Stimulated activated CD4-positive, alpha-beta T cell treated with anti-CD3 and anti-CD28 coated beads, Interleukin-15, amount 100 ng/mL, for 1 hour (primary cell): ENCODE results near the gene OTULIN.
A peak's percentile ranks its signal among the peaks of the same experiment; 100 is the strongest.

Source experiments
- DNase-seq, 2 donors: peaks; one replicate each; pipeline ENCODE4 v3.0.0-alpha.2; 2020; ENCODE audit warnings: low read depth in 1 of 2, low spot score in 1 of 2

The OTULIN gene

DNA sequence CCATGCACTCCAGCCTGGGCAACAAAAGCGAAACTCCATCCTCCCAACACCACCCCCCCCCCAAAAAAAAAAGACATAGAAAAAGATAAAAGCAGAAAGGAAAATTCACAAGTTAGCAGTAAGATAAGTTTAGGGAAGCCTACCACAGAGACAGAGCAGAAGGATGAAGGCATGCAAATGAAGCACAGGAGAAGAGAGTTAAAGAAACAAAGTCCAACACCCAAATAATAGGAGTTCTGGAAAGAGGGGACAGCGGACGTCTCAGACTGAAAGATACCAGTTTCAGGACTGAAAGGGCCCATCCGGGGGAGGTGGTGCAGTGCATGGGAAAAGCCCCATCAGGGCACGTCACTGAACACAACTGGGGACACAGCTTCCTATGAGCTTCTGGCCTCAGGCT is 54.3 kb downstream of the OTULIN start:
- DNase-seq: no peak

DNA sequence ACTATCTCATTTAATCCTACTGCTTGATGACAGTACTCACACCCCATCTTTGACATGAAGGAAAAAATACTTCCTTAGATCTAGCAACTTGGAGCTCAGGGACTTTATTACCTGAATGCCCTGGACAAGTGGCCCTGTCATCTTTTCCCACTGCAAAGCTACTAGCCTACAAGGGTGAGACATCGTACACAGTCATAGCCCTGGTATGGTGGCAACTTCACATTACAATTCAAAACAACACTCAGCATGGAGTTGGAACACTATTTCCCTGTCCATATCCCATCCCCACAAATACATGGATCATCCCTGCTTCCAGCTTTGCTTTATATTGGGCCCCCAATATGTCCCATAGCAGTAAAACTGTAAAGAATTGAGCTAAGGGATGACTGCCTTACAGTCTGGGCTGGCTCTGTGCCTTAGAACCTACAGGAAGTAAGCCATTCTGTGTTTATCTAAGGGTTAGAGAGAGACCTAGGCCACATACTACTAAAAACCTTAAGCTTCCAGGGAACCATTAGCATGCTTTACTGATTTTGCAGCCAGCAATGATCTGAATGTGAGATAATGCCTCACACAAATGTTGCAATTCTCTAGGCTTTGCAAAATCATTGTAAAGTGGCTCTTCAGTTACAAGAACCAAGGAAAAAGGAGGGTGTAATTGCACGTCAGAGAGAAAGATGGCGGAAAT is 55.9 kb downstream of the OTULIN start:
- no peak for DNase-seq

DNA sequence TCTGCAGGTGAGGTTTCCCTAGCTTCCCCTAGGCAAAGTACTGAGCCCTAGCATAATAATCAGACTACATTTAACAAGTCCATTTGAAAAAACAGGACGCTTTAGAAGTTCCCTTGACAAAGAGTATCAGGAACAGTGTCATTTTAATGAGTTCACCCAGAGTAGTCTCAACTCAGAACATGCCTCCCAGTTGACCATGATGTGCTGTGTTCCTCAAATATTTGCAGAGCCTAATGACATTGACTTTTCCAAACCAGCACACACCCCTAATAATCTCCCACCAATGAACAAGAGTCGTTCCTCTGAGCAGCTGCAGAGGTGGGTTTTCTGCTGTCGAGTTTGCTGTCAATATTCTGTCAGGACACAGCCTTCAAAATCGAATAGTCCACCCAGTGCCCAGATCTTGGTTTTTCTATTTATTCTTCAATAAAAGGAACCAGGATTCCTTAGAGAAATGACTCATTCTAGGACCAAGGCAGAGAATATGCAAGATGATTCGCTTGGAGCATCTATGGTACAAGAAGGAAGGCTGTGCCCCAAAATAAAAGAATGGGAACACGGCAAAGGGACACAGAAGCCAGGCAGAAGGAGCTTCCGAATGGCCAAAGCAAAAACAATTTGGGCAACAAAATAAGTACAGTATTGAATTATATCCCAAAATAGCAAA is 57.6 kb downstream of the OTULIN start:
- DNase-seq: no peak

DNA sequence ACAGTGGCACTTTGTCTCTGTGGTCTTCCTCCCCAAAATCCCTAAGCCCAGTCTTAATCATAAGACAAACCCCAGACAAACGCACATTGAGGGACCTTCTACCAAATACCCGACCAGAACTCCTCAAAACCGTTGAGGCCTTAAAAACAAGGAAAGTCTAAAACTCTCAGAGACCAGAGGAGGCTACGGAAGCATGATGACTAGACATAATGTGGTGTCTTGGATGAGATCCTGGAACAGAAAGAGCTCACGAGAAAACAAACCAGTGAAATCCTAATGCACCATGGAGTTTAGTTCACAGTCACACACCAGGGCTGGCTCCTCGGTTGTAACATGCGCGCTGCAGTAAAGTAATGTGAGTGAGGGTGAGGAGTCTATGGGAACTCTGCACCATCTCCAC is 58.4 kb downstream of the OTULIN start:
- DNase-seq: no peak

DNA sequence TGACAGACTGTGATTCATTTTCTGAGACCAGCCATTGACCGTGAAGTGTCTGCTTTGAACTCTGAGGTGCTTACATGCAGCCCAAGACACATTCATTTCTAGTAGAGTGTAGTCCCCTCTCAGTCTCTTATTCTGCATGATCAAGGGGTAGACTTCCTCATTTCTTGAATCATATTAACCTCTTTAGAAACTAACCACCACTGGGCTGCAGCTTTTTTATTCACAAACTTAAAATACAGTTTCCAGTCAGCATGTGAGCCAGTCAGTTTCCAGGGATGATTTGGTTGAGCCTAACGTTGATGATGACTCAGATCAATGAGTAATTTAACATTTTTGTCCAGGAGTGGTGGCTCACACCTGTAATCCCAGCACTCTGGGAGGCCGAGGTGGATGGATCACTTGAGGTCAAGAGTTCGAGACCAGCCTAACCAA is 59.2 kb downstream of the OTULIN start:
- no peak for DNase-seq

DNA sequence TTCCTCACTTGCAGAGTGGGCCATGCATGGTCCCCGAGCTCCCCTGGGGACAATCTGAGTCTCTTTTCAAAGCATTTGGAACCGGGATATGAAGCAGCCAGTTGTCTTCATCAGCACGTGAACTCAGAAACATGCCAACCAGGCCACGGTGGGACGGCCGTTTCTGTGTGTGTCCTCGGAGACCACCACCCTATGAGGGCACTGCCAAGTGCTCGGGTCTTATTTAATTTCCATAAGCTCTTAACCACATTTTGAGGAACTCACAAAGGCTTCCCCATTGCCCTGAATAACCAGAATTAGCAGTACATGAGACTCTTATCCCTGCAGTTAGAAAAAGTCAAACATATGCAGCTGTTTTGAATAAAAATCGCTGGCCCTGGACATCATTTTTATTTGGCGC is 60.1 kb downstream of the OTULIN start:
- DNase-seq: no peak

DNA sequence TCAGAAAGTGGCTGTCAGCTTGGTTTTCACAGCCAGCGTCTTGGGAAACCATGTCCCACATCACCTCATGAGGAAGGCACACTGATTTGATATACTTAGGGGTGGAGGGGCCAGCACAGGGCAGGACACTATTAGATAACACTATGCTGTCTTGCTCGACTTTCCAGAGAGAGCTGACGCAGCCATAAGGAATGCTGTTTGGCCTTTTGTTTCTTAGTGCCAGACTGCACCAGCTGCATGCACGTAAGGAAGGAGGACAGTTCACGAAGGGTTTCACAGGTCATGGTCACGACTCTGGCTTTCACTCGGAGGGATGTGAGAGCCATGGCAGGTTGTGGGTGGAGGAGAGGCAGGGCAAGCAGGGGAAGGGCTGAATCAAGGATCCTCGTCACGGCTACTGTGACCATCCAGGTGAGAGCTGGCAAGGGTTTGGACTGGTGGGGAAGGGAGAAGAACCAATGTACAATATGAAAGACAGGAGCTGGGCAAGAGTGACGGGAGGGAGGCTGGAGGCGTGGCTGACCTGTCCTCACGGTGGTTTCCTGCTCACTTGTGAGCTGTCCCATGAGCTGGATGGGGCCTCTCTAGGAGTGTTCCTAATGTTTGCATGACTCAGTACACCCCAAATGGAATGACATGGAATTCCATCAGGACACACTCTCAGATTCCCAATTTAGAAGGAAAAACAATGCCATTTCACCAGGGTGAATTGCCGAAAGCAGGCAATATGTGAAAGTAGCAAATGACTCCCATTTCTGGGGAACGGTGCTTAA is 61.7 kb downstream of the OTULIN start:
- DNase-seq: no peak

DNA sequence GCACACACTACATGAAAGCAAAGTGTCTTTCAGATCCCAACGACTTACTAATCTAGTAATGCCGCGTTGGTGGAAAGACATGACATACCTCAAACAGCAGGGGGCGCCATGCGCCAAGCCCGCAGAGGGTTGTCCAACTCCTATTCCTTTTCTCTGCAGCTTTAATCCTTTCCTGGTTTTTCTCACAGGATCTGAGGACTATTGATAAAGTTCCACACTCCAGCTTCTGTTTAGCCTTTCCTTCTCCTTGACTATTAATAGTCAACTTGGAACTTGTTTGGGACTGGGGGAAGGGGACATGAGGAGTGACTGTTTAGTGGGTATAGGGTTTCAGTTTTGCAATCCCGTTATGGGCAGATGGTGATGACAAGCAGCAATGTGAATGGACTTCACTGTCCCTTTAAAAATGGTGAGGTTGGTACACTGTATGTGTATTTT is 62.9 kb downstream of the OTULIN start:
- peak; percentile 48 to 65 for DNase-seq

DNA sequence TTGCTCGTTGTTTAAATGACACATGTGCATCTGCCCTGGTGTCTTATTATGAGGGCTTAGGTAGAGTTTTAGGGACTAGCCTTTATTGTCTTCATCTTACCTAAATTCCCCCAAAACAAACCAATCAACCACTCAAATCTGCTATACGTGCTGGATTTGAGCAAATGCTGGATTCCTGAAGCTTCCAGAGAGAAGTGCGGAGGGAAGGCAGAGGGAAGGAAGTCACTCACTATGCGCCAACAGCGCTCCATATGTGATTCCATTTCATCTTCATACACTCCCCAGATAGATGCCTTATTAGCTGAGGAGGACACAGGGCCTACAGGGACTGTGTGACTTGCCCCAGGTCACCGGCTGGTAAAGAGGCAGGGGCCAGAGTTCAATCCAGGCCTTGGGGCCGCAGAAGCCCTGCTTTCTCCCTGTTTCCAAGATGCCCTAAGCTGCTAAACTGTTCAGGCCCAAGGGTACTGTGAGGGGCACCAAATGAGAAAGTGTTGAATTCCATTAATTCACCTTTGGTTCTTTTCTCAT is 63.5 kb downstream of the OTULIN start:
- no peak for DNase-seq

DNA sequence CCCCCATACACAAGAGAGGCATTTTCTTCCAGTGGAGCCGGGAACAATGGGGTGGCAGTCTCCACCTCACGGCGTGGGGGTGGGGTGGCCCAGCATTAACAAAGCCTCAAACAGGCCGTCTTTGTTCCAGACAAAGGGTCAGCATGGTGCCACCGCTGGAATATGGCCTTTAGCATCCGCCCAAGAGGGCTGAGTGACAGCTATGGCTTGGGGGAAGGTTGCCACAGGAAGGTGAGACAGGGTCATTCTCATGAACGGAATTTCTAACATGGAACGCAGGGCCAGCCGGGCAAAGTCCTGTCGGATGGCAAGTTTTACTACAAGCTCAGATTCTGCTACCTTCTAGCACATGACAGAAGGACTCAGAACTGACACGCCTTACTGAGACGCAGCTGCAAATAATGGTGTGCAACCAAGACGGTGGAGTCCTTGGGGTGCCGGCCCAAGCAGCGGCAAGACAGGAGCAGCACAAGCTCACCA is 64.0 kb downstream of the OTULIN start:
- no peak for DNase-seq

DNA sequence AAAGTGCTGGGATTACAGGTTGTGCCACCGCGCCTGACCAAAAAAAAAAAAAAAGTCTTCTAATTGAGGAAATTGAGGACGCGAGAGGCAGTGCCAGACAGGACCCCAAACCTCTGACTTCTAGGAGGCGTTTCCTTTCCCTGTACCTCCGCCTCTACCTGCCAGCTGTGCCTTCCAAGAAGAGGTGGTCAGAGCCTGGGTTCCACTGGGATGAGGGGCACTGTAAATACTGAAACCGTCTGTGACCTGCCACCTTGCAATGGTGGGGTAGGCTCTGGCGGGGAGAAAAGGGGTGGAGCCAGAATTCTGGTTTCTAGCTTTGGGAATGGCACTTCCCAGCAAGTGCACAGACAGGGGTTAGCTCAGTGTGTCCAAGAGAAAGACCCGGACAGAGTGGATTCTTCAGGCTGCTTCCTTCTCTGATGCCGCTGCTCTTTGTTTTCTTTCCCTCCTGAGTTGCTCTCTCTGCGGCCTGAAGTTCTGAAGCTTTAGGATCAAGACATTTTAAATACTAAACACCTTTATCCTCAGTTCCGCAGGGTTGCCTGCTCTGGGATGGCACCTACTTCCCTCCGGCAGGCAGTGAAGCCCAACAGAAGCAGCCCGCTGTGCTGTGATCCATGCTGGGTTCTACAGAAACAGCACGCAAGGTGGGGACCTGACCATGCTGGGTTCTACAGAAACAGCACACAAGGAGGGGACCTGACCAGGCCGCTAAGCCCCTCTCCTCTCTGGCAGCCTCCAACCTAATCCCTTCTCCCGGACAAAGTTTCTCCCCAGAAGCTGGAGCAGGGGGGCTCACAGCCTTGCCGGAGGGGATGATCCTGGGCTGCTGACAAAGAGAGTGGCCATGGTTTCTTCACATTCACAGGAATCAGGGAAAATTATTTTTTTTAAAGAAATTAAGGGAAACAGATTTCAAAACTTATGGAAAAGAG is 65.2 kb downstream of the OTULIN start:
- no peak for DNase-seq

DNA sequence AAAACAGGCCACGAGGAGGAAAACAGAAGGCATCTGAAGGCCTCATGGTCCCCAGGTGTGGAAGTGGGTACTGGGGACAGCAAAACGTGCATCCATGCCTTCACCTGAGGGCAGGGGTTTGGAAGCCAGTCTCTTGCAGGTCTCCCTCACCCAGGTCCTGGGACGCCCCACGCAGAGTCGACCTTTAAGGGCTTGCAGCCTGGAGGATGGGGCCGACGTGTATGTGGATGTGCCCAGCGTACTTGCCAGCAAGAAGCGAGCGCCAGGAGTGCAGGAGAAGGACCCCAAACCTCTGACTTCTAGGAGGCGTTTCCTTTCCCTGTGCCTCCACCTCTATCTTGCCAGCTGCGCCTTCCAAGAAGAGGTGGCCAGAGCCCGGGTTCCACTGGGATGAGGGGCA is 65.9 kb downstream of the OTULIN start:
- DNase-seq: no peak

DNA sequence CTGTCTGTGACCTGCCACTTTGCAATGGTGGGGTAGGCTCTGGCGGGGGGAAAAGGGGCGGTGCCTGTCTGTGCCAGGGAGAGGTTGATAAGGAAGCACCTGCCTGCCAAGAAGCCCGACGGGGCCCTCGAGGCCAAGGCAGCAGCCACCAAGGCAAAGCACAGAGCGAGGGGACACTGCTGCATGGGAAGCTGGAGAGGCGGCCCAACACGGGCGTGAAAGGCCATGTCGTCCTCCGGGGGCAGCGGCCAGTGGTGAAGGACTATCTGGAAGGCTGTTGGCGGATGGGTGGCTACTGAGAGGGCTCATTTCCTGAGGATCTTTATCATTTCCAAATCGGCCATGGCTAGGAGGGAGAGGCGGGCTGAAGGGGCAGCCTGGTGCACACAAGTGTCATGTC is 66.4 kb downstream of the OTULIN start:
- no peak for DNase-seq

DNA sequence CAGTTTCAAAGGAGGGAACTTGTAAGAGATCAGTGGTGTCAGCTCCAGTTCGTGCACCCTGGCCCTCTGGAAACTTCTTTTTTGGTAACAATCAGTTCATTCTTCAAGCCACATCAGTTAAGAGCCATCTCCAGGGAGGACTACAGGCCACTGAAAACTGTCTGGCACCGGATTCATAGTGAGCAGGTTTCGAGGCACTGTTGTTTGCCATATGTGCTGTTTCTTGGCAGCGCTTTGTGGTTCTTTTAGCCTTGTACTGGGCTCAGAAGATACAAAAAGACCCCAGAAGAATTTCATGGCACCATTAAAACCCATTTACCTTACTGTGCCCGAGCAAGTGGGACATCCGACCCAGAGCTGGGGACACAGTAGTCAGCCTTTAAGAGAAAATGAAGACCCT is 68.5 kb downstream of the OTULIN start:
- DNase-seq: no peak

DNA sequence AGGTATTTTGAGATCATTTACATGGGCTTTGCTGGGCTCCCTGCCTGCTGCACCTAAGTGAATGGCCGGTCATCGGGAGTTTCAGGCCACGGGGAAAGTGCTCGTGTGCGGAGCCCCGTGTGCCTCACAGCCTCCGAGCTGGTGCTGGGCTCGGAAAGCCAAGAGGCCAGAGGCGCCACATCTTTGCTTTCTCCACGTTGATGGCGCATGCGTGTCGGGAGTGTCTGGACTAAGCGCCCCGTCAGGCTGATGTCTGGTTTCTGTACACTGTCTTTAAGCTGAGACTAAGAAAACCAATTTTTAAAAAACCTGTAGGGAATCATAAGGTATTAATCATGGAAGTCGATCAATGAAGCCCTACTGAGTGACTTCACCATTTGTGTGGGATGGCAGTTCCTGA is 69.1 kb downstream of the OTULIN start:
- DNase-seq: no peak

DNA sequence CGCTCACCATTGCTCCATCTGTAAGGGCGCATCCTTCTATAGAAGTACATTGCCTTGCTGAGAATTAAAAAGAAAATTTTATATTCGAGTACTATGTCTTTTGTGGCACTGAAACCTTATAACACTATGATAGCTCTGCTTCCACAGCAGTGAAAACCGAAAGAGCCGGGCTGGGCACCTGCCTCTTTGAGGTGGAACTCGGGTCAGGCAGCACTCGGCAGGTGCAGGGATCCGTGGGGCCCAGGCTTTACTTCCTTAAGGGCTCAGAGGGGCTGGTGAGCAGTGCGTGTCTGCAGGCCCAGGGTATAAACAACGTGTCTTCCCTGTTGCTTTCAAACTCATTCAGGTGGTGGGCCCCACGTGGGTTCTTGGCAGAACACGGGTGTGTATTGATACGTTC is 69.9 kb downstream of the OTULIN start:
- DNase-seq: no peak

DNA sequence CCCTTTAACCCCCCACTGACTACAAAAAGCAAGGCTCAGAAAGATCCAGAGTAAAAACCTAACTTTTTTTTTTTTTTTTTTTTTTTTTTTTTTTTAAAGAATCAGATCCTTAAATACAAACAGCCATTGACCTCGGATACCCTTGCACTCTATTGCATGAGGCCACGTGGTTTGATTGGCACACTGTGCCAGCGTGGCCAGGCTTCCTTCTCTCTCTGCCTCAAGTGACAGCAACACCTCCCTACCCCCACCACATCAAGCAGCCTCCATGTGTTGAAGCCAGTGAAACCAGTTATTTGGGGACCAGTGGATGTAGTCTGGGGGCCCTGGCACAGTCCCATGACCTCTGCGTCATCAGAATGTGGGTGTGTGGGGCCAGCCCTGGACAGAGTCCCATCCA is 71.4 kb downstream of the OTULIN start:
- DNase-seq: no peak

DNA sequence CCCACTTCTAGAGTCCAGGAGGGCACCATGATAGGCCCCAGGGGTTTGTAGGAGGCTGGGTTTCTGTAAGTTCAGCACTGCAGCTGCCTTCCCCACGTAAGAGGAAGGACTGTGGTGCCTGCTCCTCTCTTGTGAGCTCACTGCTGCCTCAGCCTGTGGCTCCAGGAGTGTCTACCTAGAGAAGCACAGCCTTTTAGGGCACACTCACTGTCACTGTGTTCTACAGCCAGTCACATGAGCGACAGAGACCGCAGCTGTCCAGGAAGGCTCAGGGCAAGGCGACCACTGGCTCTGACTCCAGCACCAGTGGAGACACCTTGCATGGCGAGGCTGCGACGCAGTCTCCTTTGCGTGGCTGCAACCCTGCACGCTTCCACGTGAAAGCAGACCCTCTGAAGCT is 72.8 kb downstream of the OTULIN start:
- no peak for DNase-seq

DNA sequence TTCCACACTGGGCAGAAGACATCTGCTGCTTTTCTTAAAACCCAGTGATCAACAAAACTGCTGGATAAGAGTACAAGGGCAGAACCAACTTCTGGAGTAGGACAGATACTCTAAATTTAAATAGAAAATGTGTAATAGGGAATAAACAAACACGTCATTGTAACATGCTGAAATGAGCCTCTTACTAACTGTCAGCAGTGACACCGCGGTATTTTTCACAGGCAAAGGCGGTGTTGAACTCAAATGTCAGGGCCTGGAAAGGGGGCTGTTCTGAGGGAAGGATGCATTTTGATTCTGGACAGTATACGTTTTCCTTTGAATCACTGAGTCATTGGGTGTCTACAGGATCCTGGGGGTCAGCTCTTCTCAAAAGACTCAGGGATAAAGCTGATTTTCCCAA is 73.5 kb downstream of the OTULIN start:
- DNase-seq: no peak

DNA sequence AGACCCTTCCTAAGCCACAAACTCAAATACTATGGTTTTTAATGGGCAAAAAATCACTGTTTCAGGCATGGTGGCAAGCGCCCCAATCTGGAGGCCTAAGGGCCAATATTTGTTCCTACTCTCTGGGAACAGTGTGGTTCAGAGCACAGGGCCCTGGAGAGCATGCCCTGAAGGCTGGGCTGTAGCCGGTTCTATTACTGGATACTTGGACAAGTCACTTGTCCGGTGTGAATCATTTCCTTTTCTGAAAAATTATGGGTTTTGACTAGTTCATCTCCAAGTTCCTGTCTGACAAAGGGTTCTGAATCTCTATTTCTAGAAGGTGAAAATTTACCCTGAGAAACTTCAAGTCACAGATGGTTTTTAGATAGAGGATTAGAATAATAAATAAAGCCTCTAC is 75.0 kb downstream of the OTULIN start:
- no peak for DNase-seq

DNA sequence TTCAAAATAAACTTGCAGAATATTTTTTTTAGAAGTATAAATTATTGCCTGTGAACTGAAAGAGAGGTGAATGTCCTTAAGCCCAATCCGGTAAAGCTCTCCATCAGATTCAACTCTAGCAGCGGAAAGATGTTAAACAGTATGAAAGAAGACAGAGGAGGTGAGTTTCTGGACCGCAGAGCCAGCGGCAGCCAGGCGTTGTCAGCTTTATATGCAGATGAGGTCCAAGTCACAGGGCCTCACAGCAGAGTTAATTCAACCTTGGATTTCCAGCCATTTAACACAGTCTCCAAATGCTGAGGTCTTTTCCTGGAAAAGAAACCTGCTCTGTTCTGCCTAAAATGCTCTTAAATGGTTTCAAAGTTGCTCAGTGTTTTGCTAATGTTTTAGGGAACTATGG is 75.5 kb downstream of the OTULIN start:
- no peak for DNase-seq
